C4-2B (cell line): ENCODE data around the gene TAOK1.

ENCODE experiments used
- ZFX ChIP-seq: fragments of 450-650 bp; IDR thresholded peaks from 2 replicates; pipeline ENCODE4 v1.6.1; 2017
- TF ChIP-seq, protein P1 (sequence below): fragments of 450-650 bp; conservative IDR thresholded peaks from 2 replicates; pipeline ENCODE4 v1.5.1; 2017; ENCODE audit warnings: mild to moderate bottlenecking

DNA sequence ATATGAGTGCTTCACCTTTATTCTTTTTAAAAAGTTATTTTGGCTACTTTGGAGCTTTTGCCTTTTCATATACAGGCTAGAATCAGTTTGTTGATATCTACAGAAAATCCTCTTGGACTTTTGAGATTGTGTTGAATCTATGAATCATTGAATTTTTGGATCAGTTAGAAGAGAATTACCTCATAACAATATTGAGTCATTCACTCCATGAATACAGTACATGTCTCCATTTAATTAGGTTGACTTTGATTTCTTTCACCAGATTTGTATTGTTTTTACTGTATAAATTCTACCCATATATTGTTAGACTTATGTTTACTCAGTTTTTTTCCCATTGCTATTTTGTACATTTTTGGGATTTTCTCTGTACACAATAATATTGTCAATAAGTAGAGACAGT is 54.4 kb downstream of the TAOK1 start:
- TF ChIP-seq, protein P1, sequence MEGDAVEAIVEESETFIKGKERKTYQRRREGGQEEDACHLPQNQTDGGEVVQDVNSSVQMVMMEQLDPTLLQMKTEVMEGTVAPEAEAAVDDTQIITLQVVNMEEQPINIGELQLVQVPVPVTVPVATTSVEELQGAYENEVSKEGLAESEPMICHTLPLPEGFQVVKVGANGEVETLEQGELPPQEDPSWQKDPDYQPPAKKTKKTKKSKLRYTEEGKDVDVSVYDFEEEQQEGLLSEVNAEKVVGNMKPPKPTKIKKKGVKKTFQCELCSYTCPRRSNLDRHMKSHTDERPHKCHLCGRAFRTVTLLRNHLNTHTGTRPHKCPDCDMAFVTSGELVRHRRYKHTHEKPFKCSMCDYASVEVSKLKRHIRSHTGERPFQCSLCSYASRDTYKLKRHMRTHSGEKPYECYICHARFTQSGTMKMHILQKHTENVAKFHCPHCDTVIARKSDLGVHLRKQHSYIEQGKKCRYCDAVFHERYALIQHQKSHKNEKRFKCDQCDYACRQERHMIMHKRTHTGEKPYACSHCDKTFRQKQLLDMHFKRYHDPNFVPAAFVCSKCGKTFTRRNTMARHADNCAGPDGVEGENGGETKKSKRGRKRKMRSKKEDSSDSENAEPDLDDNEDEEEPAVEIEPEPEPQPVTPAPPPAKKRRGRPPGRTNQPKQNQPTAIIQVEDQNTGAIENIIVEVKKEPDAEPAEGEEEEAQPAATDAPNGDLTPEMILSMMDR = no peak
- TF ChIP-seq ZFX = no peak
